K562 (cell line): ENCODE data around the gene SBK3. TPM values are rescaled to one million over a fixed set of nuclear protein-coding genes. Genes with fewer than 3 reads are reported as not detected.

ENCODE experiments used
- BCOR ChIP-seq: fragments of 450-650 bp; IDR thresholded peaks from 2 replicates; pipeline ENCODE4 v1.6.1; 2016
- BDP1 ChIP-seq: IDR thresholded peaks from 3 replicates; pipeline ENCODE4 v1.6.1; 2011; ENCODE audit not compliant: insufficient read length, insufficient read depth
- CBX2 ChIP-seq: fragments of 200-600 bp; sonication (generic); IDR thresholded peaks from one replicate; pipeline ENCODE4 v1.6.1; 2012; ENCODE audit warnings: mild to moderate bottlenecking, low read length, inconsistent platforms; ENCODE audit not compliant: insufficient read depth, poor library complexity, severe bottlenecking
- CBX8 ChIP-seq: fragments of 200-600 bp; sonication (generic); IDR thresholded peaks from 2 replicates; pipeline ENCODE4 v1.6.1; 2012; ENCODE audit warnings: borderline replicate concordance, mixed run types, low read depth, mild to moderate bottlenecking, moderate library complexity, mixed read lengths, low read length, control low read depth, inconsistent platforms; ENCODE audit not compliant: poor library complexity, severe bottlenecking; ENCODE audit errors: extremely low read depth
- CREB5 ChIP-seq: fragments of 250-450 bp; sonication (Bioruptor Pico); IDR thresholded peaks from 2 replicates; pipeline ENCODE4 v1.5.0; 2020; ENCODE audit warnings: mild to moderate bottlenecking
- IRF2 ChIP-seq: sonication (generic); formaldehyde crosslinking; IDR thresholded peaks from 2 replicates; pipeline ENCODE4 v1.8.1; 2022; ENCODE audit warnings: mild to moderate bottlenecking, missing genetic modification reagents
- KDM5B ChIP-seq: fragments of 200-600 bp; sonication (generic); IDR thresholded peaks from 2 replicates; pipeline ENCODE4 v1.6.1; 2012; ENCODE audit warnings: low read depth, mild to moderate bottlenecking, moderate library complexity, low read length, control low read depth, inconsistent platforms; ENCODE audit not compliant: insufficient replicate concordance
- KLF1 ChIP-seq: fragments of 450-650 bp; IDR thresholded peaks from 2 replicates; pipeline ENCODE4 v1.6.1; 2016; ENCODE audit warnings: missing genetic modification characterization, missing compliant biosample characterization
- MAFK ChIP-seq: IDR thresholded peaks from 2 replicates; pipeline ENCODE4 v1.6.1; 2011; ENCODE audit warnings: low read length, improper control_type of control experiment
- NR3C1 ChIP-seq: sonication (generic); formaldehyde crosslinking; IDR thresholded peaks from 2 replicates; pipeline ENCODE4 v1.8.1; 2022; ENCODE audit warnings: missing genetic modification reagents
- PKNOX1 ChIP-seq: fragments of 450-650 bp; IDR thresholded peaks from 2 replicates; pipeline ENCODE4 v1.6.1; 2016
- PTTG1 ChIP-seq: fragments of 450-650 bp; IDR thresholded peaks from 2 replicates; pipeline ENCODE4 v1.6.1; 2016; ENCODE audit warnings: low read depth, mild to moderate bottlenecking, missing genetic modification characterization, missing compliant biosample characterization
- RBBP5 ChIP-seq: fragments of 200-600 bp; sonication (generic); IDR thresholded peaks from 2 replicates; pipeline ENCODE4 v1.6.1; 2012; ENCODE audit warnings: borderline replicate concordance, mild to moderate bottlenecking, low read length, control low read depth, inconsistent platforms; ENCODE audit not compliant: insufficient read depth, poor library complexity, severe bottlenecking
- TCFL5 ChIP-seq: fragments of 250-450 bp; sonication (Bioruptor Pico); conservative IDR thresholded peaks from 2 replicates; pipeline ENCODE4 v1.6.1; 2021; ENCODE audit warnings: mild to moderate bottlenecking, moderate library complexity, matching md5 sums
- TOE1 ChIP-seq, 2 experiments: fragments of 450-650 bp in 1 of 2; sonication (generic) in 1 of 2; formaldehyde crosslinking in 1 of 2; IDR thresholded peaks; 2 replicates each; pipeline versions ENCODE4 v1.7.1 to v1.8.0; 2016 to 2022; ENCODE audit warnings: borderline replicate concordance in 2 of 2, mild to moderate bottlenecking in 2 of 2, antibody characterized with exemption in 1 of 2, inconsistent platforms in 1 of 2, low read depth in 1 of 2, missing genetic modification reagents in 1 of 2, moderate library complexity in 1 of 2
- ZBTB8A ChIP-seq: fragments of 450-650 bp; IDR thresholded peaks from 2 replicates; pipeline ENCODE4 v1.6.1; 2018; ENCODE audit warnings: mild to moderate bottlenecking, moderate library complexity; ENCODE audit not compliant: partially characterized antibody
- ZNF224 ChIP-seq: sonication (generic); formaldehyde crosslinking; IDR thresholded peaks from 2 replicates; pipeline ENCODE4 v1.8.0; 2022; ENCODE audit warnings: mild to moderate bottlenecking, missing genetic modification reagents
- ZNF583 ChIP-seq: fragments of 250-450 bp; sonication (Bioruptor Pico); IDR thresholded peaks from 2 replicates; pipeline ENCODE4 v1.4.0; 2020
- ZNF707 ChIP-seq: fragments of 250-450 bp; sonication (Bioruptor Pico); conservative IDR thresholded peaks from 2 replicates; pipeline ENCODE4 v1.8.0; 2022; ENCODE audit warnings: inconsistent platforms, mild to moderate bottlenecking, moderate library complexity
- ZNF75A ChIP-seq: fragments of 450-650 bp; formaldehyde crosslinking; IDR thresholded peaks from 2 replicates; pipeline ENCODE4 v1.4.0; 2020; ENCODE audit warnings: mild to moderate bottlenecking
- polyA plus RNA-seq, 8 experiments: library from polyadenylated mRNA; depleted of rRNA in 4 of 8; stranded (reverse) in 5 of 8; unstranded in 3 of 8; fragments of >200 nt; fragmentation: Nextera tagmentation in 2 of 8; fragmentation: Illumina TruSeq in 1 of 8; extraction: Ambion mirVana in 2 of 8; extraction: Trizol in 1 of 8; gene quantifications; 2 replicates each; pipeline versions ENCODE4 v1.2.1 to v1.2.3, GENCODE V29; 2011 to 2014; ENCODE audit warnings: inconsistent platforms in 1 of 8, missing spikeins in 1 of 8
- total RNA-seq, 7 experiments: library from RNA; depleted of rRNA in 6 of 7; stranded (reverse); fragments of >200 nt in 6 of 7; fragmentation: Illumina TruSeq in 2 of 7; extraction: Trizol in 2 of 7; gene quantifications; 2 replicates each; pipeline versions ENCODE4 v1.2.1 to v1.2.3, GENCODE V29; 2011 to 2021; ENCODE audit warnings: low replicate concordance in 1 of 7
- TF ChIP-seq, protein P1 (sequence below): fragments of 250-450 bp; sonication (Bioruptor Pico); IDR thresholded peaks from 2 replicates; pipeline ENCODE4 v1.4.0; 2020; ENCODE audit warnings: mild to moderate bottlenecking, moderate library complexity, borderline replicate concordance

The SBK3 gene
- total and polyA plus RNA-seq, 9 of the 15 experiments (the other 6 are each of a cell fraction or from before 2014, with no cell fraction given): 0.11 to 0.43 (median 0.13) TPM; not detected in 6

DNA sequence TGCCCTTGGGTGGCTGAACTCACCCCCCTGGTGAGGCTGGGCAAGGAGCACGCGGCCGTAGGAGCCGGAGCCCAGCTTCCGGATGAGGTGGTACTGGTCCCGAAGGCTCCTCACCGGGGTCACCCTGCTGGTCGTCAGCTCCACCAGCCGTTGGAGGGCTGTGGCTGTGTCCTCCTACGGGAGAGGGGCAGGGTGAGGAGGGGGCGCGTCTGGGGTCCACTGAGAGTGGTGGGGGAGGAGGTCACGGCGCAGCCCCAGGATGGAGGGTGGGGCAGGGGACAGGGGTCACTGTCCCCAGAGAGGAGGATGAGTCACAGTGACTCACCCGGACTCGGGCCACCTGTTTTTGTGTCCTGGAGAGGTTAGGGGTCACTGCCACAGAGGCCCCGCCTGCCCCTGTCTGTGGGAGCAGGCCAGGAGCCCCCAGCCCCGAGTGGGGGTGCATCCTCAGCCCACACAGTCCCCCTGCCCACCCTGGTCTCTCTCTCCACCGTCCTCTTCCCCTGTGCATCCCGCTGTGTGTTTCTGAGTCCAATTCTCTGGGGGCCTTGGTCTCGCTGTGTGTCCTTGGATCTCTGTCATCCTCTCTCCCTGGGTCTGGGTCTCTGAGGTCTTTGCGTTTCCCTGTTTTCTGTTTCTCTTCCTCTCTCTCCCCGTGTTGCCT lies 435 bp downstream of the SBK3 start (continued):
- TF ChIP-seq ZNF224 (no peak), KDM5B (no peak), ZBTB8A (no peak), IRF2 (CRISPR knock-in tag) (no peak), BCOR (no peak), BDP1 (no peak), CBX8 (no peak), RBBP5 (peak; percentile 44), ZNF583 (CRISPR knock-in tag) (no peak), CREB5 (CRISPR knock-in tag) (no peak), NR3C1 (no peak), MAFK (peak; percentile 24; the same call in 1 of the 2 replicates), PKNOX1 (no peak), CBX2 (no peak), PTTG1 (tag) (no peak), TCFL5 (no peak), ZNF707 (CRISPR knock-in tag) (no peak), TOE1 (IDR thresholded peaks at IDR 0.05; ENCODE audit: borderline replicate concordance) (0 out of 2 replicates have a peak, but pooled peaks have one; percentile 10), TOE1 (CRISPR knock-in tag; IDR thresholded peaks at IDR 0.05; ENCODE audit: borderline replicate concordance, low read depth) (no peak), ZNF75A (CRISPR knock-in tag) (no peak), KLF1 (tag) (no peak)
- TF ChIP-seq, protein P1, sequence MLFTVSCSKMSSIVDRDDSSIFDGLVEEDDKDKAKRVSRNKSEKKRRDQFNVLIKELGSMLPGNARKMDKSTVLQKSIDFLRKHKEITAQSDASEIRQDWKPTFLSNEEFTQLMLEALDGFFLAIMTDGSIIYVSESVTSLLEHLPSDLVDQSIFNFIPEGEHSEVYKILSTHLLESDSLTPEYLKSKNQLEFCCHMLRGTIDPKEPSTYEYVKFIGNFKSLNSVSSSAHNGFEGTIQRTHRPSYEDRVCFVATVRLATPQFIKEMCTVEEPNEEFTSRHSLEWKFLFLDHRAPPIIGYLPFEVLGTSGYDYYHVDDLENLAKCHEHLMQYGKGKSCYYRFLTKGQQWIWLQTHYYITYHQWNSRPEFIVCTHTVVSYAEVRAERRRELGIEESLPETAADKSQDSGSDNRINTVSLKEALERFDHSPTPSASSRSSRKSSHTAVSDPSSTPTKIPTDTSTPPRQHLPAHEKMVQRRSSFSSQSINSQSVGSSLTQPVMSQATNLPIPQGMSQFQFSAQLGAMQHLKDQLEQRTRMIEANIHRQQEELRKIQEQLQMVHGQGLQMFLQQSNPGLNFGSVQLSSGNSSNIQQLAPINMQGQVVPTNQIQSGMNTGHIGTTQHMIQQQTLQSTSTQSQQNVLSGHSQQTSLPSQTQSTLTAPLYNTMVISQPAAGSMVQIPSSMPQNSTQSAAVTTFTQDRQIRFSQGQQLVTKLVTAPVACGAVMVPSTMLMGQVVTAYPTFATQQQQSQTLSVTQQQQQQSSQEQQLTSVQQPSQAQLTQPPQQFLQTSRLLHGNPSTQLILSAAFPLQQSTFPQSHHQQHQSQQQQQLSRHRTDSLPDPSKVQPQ (CRISPR knock-in tag): no peak
